HG02943 (cell line): ENCODE results near the gene SPACA7.
"Not testable (repeated sequence)": the region's sequence is repeated elsewhere in the genome, so short reads cannot be mapped to it uniquely, and the experiment has no call there.

Source experiments
- ATAC-seq: cut with Tn5 transposase; IDR thresholded peaks from one replicate; pipeline ENCODE4 v1.9.1; 2021; ENCODE audit warnings: mild to moderate bottlenecking, low read depth, moderate library complexity; ENCODE audit not compliant: unreplicated experiment

SPACA7 gene

DNA sequence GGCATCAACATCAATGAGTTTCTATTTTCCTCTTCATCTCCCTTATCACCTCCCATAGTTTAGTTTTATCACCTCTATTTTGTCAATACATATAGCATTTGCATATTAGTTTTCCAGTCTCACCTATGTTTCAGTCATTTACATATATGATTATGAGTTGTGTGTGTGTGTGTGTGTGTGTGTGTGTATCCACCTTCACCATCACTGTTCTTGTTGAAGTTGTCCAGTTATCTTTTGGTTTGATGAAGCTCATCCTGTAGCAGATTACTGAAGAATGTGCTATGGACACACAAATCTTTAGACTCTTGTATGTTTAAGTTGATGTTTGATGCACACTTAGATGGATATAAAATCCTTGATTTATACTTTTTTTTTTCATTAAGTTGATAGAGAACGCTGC lies 40.5 kb downstream of the SPACA7 start:
- no peak for ATAC-seq

DNA sequence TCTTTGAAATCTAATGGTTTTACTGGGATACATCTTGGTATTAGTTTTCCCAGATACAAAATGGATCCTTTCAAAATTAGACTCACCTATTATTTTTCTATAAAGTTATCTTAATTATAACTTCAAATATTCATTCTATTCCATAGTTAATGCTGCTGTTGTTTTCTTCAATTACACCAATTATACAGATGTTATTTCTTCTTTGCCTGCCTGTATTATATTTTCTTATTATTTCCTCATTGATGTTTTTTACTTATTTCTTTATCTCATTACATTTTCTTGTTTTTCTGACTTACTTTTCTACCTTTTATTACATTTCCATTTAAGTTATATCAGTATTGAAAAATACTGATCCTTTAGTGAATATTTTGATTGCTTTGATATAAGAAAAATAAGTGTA lies 40.9 kb downstream of the SPACA7 start:
- ATAC-seq, result no peak

GRCh38 chr13:112424098-112424497 lies 47.9 kb downstream of the SPACA7 start:
- no peak for ATAC-seq

GRCh38 chr13:112428704-112429103 lies 52.5 kb downstream of the SPACA7 start:
- ATAC-seq, result no peak

DNA sequence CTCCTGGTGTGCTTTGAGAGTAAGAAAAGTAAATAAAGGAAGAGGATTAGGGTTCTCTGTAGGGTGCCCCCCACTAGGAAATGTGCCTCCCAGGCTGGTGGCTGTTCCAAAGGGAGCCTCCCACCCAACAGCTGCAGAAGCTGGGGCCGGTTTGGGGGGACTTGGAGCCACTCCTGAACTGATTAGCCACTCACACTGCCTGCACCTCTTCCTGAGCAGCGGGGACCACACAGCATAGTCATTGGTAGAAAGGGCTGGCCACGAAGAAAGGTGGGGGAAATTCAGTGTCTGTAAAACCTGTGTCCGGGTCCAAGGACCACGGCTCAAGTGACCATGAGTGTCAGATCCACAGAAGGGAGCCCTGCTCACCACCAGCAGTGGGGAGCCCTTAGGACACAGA lies 55.6 kb downstream of the SPACA7 start:
- ATAC-seq, result no peak

DNA sequence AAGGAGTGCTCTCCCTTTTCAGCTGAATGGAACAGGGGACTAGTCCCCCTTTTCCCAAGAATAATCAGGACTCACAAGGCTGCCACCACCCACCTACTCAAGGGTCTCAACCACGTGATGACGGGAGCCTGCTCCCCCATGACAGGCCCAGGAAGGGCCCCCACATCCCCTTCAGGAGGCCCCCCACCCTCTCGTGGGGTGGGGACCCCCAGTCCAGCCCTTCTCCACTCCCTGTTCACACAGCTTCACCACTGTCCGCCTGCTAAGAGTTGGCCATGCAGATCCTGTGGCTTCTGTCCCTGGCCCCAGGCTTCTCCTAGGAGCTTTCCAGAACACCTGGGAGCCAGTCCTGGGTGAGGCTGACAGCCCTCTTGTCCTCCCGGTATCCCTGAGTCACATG lies 56.6 kb downstream of the SPACA7 start:
- ATAC-seq, result not testable (repeated sequence)

DNA sequence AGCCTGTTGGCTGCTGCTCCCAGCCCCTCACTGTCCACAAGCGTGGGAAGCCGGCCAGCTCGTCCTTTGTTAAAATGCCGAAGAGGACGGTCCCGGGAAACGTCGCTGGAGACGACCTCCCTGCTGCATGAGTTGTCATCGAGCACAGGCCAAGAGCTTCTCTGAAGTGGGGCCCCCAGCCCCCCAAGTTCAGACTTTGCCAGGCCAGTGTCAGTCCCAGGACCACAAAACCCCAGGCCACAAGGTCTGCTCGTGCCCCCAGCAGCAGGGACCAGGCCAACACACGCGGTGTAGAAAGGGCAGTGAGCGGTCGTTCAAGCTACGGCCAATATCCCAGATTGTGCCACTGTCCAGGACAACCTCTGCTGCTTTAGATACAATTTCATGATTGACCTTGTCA lies 57.4 kb downstream of the SPACA7 start:
- ATAC-seq, result not testable (repeated sequence)

GRCh38 chr13:112434032-112434431 lies 57.9 kb downstream of the SPACA7 start:
- ATAC-seq, result no peak

GRCh38 chr13:112434937-112435523 lies 58.9 kb downstream of the SPACA7 start:
- no peak for ATAC-seq

GRCh38 chr13:112435973-112436372 lies 59.8 kb downstream of the SPACA7 start:
- no peak for ATAC-seq

DNA sequence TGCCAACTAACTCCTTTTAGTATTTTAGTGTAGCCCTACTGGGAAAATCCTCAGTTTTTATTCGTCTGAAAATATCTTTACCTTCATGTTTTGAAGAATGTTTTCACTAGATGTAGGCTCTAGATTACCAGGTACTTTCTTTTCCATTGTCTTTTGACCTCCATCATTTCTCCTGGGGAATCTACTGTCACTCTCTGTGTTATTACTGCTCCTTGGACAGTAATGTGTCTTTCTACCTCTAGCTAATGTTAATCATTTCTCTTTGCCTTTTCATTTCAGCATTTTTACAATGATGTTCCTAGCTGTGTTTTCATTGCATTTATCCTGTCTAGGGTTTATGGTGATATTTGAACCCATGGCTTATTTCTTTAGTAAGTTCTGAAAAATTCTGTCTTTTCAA lies 61.9 kb downstream of the SPACA7 start:
- no peak for ATAC-seq

- no peak for ATAC-seq
These were observed 62.4 kb downstream of the SPACA7 start for GRCh38 chr13:112438515-112438914.

DNA sequence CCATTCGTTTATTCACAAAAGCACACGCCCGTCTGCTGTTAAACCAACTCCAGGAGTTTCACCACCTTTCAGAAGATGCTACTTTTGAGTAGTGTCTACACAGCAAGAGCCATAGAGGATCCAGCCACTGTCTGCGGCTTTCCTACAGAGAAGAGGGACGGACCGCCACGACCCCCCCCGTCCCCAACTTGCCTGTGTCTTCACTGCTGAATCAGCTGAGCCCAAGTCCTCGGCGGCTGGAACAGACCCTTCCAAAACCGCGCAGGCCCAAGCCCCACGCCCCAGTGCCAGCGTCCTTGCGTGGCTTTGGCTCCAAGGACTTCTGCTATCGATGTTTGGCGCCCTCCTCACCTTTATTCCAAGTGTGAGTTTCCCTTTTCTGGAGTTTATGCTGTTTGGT lies 65.1 kb downstream of the SPACA7 start:
- no peak for ATAC-seq

DNA sequence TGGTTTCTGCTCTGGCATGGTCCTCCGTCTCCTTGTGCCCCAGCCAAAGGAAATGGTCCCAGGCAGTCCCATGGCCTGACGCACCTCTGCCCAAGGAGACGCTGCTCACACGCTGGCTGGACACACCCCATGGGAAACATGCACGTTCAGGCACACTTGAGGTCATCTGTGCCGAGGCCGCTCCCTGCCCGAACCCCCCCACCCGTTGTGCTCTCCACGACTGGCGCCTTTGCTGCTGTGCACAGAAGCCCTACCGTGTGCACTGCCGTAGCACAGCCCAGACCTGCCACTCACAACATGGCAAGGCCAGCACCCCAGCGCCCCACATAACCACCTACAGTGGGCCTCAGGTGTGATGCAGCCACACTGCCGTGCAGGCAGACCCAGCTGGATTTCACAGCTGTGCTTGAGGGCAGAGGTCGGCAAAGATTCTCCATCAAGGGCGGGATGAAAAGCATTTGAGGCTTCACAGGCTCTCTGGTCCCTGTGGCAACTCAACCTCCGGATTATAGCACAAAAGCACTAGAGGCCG lies 65.7 kb downstream of the SPACA7 start:
- no peak for ATAC-seq

- ATAC-seq, result no peak
These were observed 66.4 kb downstream of the SPACA7 start for GRCh38 chr13:112442483-112443090.

DNA sequence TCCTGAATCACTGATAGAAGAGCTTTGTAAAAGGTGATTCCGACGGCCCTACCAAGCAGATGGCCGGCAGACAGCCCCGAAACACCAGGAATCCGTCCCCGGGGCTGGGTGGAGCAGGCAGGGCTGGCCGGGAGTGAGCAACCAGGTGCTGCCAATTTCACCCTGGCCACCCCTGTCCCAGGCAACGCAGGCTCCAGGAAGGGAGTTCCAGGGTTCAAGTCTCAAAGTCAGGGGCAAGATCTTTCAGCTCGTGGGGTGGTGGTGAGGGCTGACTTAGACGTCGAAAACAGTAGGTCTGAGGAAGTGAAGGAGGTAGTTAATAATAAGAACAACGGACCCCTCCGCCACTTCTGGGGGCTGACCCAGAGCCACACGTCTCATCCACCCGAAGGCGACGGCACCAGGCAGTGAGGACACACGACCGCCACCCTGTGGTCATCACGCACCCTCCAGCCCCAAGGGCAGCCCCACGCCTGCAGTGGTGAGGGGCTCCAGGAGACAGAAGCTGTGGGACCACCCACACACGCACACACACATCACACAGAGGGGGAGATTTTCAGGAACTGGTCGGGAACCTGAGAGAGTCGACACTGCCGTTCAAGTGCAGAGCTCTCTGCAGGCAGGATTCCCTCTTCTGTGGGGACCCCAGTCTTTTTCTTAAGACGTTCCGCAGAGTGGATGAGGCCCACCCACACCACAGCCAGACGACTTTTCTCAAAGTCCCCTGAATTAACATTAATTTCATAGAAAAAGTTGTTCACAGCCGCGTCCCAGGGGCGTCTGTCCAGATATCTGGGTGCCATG lies 67.2 kb downstream of the SPACA7 start:
- ATAC-seq, result no peak

- no peak for ATAC-seq
These were observed 67.8 kb downstream of the SPACA7 start for GRCh38 chr13:112443995-112444311.

GRCh38 chr13:112444416-112445399 lies 68.6 kb downstream of the SPACA7 start:
- no peak for ATAC-seq

GRCh38 chr13:112445411-112446271 lies 69.5 kb downstream of the SPACA7 start:
- ATAC-seq, result no peak
